Ishikawa (cell line): ENCODE results near the gene DAND5.

Source experiments
- CEBPB ChIP-seq: IDR thresholded peaks from 2 replicates; pipeline ENCODE4 v1.6.1; 2012
- CREB1 ChIP-seq: IDR thresholded peaks from 2 replicates; pipeline ENCODE4 v1.6.1; 2012; ENCODE audit warnings: low read depth
- EGR1 ChIP-seq: IDR thresholded peaks from 2 replicates; pipeline ENCODE4 v1.6.1; 2012
- EP300 ChIP-seq: IDR thresholded peaks from 2 replicates; pipeline ENCODE4 v1.6.1; 2012; ENCODE audit warnings: borderline replicate concordance
- FOXM1 ChIP-seq: IDR thresholded peaks from 2 replicates; pipeline ENCODE4 v1.6.1; 2012; ENCODE audit warnings: low read depth, borderline replicate concordance
- NFIC ChIP-seq: IDR thresholded peaks from 2 replicates; pipeline ENCODE4 v1.6.1; 2012
- RAD21 ChIP-seq: IDR thresholded peaks from 2 replicates; pipeline ENCODE4 v1.6.1; 2012; ENCODE audit warnings: low read depth
- TAF1 ChIP-seq: IDR thresholded peaks from 2 replicates; pipeline ENCODE4 v1.6.1; 2012; ENCODE audit warnings: low read depth, mild to moderate bottlenecking
- TCF12 ChIP-seq: IDR thresholded peaks from 2 replicates; pipeline ENCODE4 v1.6.1; 2012; ENCODE audit warnings: low read depth
- TEAD4 ChIP-seq: IDR thresholded peaks from 2 replicates; pipeline ENCODE4 v1.6.1; 2012
- YY1 ChIP-seq: IDR thresholded peaks from 2 replicates; pipeline ENCODE4 v1.6.1; 2012; ENCODE audit warnings: low read depth
- ZBTB7A ChIP-seq: IDR thresholded peaks from 2 replicates; pipeline ENCODE4 v1.6.1; 2012; ENCODE audit warnings: low read depth
- TF ChIP-seq, protein P1 (sequence below): IDR thresholded peaks from 2 replicates; pipeline ENCODE4 v1.6.1; 2012; ENCODE audit warnings: low read depth, mild to moderate bottlenecking
- TF ChIP-seq, protein P2 (sequence below): IDR thresholded peaks from 2 replicates; pipeline ENCODE4 v1.6.1; 2012

DNA sequence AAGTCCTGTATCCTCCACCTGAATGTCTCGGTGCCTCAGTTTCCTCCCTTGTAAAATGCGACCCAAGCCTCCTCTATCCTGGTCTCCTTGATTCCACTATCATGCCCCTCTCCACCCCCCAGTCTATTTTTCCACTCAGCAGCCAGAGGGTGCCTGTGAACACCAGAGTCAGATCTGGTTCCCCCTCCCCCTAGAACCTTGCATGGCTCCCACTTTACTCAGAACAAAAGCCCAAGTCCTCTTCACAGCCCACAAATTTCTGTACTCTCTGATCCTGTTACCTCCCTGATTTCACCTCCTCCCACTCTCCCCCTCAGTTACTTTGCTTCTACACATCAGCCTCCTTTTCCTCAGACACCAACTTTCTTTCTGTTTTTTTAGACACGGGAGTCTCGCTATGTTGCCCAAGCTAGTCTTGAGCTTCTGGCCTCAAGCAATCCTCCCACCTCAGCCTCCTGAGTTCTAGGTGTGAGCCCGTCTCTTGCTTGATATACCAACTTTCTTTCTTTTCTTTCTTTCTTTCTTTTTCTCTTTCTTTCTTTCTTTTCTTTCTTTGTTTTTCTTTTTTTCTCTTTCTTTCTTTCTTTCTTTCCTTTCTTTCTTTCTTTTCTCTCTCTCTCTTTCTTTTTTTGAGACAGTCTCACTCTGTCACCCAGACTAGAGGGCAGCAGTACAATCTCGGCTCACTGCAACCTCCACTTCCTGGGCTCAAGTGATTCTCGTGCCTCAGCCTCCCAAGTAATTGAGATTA lies 869 bp downstream of the DAND5 start:
- TF ChIP-seq CEBPB (no peak), EGR1 (no peak), RAD21 (no peak), TAF1 (no peak), CREB1 (no peak), TCF12 (no peak), EP300 (no peak), NFIC (no peak), TEAD4 (no peak), YY1 (no peak), FOXM1 (no peak), ZBTB7A (no peak)
- TF ChIP-seq, protein P1, sequence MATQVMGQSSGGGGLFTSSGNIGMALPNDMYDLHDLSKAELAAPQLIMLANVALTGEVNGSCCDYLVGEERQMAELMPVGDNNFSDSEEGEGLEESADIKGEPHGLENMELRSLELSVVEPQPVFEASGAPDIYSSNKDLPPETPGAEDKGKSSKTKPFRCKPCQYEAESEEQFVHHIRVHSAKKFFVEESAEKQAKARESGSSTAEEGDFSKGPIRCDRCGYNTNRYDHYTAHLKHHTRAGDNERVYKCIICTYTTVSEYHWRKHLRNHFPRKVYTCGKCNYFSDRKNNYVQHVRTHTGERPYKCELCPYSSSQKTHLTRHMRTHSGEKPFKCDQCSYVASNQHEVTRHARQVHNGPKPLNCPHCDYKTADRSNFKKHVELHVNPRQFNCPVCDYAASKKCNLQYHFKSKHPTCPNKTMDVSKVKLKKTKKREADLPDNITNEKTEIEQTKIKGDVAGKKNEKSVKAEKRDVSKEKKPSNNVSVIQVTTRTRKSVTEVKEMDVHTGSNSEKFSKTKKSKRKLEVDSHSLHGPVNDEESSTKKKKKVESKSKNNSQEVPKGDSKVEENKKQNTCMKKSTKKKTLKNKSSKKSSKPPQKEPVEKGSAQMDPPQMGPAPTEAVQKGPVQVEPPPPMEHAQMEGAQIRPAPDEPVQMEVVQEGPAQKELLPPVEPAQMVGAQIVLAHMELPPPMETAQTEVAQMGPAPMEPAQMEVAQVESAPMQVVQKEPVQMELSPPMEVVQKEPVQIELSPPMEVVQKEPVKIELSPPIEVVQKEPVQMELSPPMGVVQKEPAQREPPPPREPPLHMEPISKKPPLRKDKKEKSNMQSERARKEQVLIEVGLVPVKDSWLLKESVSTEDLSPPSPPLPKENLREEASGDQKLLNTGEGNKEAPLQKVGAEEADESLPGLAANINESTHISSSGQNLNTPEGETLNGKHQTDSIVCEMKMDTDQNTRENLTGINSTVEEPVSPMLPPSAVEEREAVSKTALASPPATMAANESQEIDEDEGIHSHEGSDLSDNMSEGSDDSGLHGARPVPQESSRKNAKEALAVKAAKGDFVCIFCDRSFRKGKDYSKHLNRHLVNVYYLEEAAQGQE = no peak
- TF ChIP-seq, protein P2, sequence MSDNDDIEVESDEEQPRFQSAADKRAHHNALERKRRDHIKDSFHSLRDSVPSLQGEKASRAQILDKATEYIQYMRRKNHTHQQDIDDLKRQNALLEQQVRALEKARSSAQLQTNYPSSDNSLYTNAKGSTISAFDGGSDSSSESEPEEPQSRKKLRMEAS = no peak
